ENCODE results near the gene TULP4.

The TULP4 gene

DNA sequence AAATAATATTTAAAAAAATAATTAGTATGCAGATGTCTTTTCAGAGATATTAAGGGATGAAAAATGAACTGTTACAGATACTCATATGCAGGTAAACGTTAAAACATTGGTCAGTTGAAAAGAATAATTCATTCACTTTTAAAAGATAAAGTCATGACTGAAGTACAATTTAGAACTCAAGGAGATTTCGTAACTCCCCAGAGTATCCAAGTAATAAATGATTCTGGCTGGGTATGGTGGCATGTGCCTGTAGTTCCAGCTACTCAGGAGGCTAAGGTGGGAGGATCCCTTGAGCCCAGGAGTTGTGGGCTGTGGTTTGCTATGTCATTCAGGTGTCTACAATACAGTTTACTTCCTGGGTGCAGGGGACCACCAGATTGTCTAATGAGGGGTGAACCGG is 125.3 kb downstream of the TULP4 start:
- CTCF ChIA-PET: no interaction called here
- POLR2A ChIA-PET: no interaction called here
- TF ChIP-seq FOXK2 (IDR thresholded peaks at IDR 0.05) (no peak), FOXA1 (IDR thresholded peaks at IDR 0.05) (no peak), L3MBTL2 (conservative IDR thresholded peaks at IDR 0.05) (no peak), TARDBP (IDR thresholded peaks at IDR 0.05) (no peak), BHLHE40 (IDR thresholded peaks at IDR 0.05; ENCODE audit: borderline replicate concordance) (no peak), SUZ12 (IDR thresholded peaks at IDR 0.05) (no peak), CTBP1 (IDR thresholded peaks at IDR 0.05; ENCODE audit: borderline replicate concordance) (no peak), LEF1 (IDR thresholded peaks at IDR 0.05; ENCODE audit: borderline replicate concordance) (no peak), NFRKB (IDR thresholded peaks at IDR 0.05) (no peak), ZNF384 (IDR thresholded peaks at IDR 0.05) (no peak), SP1 (IDR thresholded peaks at IDR 0.05) (no peak), ELF4 (IDR thresholded peaks at IDR 0.05) (no peak), ARNT (IDR thresholded peaks at IDR 0.05) (no peak), HDGF (IDR thresholded peaks at IDR 0.05; ENCODE audit: borderline replicate concordance) (no peak), FOXM1 (IDR thresholded peaks at IDR 0.05; ENCODE audit: borderline replicate concordance) (no peak)
- TF ChIP-seq, protein P1, sequence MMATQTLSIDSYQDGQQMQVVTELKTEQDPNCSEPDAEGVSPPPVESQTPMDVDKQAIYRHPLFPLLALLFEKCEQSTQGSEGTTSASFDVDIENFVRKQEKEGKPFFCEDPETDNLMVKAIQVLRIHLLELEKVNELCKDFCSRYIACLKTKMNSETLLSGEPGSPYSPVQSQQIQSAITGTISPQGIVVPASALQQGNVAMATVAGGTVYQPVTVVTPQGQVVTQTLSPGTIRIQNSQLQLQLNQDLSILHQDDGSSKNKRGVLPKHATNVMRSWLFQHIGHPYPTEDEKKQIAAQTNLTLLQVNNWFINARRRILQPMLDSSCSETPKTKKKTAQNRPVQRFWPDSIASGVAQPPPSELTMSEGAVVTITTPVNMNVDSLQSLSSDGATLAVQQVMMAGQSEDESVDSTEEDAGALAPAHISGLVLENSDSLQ (IDR thresholded peaks at IDR 0.05): no peak
- no peak for DNase-seq (ENCODE audit: extremely low spot score)

DNA sequence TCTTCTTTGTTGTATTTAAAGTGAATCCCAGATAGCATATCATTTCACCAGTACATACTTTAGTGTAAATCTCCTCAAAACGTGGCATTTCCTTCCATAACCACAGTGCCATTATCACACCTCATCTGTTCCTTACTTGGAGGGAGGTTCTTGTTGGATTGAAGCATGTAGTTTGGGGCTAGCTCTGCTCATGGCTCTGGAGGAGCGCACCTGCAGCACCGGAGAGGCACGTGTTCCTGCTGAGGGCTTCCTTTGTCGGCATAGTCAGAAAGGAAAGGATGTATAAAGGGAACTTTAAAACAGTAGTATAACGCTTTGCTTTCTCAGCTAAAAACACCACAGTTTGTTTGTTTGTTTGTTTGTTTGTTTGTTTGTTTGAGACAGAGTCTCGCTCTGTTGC is 126.0 kb downstream of the TULP4 start:
- TF ChIP-seq FOXK2 (IDR thresholded peaks at IDR 0.05): no peak
- CTCF ChIA-PET: no interaction called here
- POLR2A ChIA-PET: no interaction called here
- DNase-seq (ENCODE audit: extremely low spot score): no peak

DNA sequence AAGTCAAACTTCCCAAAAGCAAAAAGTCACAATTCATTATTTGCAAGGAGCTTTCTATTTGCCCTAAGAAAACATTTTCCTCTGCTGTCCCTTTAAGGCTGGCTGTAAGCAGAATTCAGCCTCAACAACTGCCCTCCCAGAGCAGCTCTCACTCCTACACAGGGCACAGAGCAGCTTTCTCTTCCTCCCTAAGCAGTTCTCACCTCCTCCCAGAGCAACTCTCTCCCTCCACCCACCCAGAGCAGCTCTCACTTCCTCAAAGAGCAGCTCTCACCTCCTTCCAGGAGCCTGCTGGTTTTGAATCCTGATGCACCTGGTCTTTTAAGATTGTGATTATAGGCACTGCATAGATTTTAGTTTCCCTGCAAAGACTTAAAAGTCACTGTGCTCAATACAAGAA is 127.0 kb downstream of the TULP4 start:
- ChIA-PET CTCF (no interaction called here), POLR2A (no interaction called here)

DNA sequence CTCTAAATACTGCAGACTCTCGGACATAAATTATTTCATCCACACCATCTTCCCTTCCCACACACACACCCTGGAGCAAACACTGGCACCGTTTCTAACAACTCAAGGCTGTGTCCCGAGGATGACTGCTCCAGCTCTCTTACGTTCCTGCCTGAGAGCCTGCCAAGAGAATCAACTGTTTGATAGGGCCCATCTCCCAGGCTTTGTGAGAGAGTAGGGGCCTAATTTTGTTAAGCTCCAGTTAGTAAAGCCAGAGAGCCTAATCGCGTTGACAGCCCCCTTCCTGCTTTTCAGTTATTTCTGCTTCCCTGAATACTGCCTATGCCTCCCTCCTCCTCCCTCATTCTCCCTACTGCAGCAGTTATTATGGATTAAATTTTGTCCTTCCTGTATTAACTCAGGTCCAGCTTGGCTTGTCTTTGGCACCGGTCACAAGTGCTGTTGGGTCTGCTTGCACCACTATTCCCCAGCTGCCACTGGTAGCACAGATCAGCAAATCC is 129.5 kb downstream of the TULP4 start:
- ChIA-PET POLR2A (no interaction called here), CTCF (no interaction called here)
- no peak for TF ChIP-seq SUZ12 (IDR thresholded peaks at IDR 0.05)
- TF ChIP-seq BHLHE40 (IDR thresholded peaks at IDR 0.05; ENCODE audit: borderline replicate concordance): no peak
- no peak for TF ChIP-seq LEF1 (IDR thresholded peaks at IDR 0.05; ENCODE audit: borderline replicate concordance)
- no peak for TF ChIP-seq ARNT (IDR thresholded peaks at IDR 0.05)
- no peak for TF ChIP-seq SP1 (IDR thresholded peaks at IDR 0.05)
- TF ChIP-seq HDGF (IDR thresholded peaks at IDR 0.05; ENCODE audit: borderline replicate concordance): no peak
- no peak for TF ChIP-seq FOXM1 (IDR thresholded peaks at IDR 0.05; ENCODE audit: borderline replicate concordance)
- no peak for TF ChIP-seq FOXA1 (IDR thresholded peaks at IDR 0.05)
- no peak for TF ChIP-seq CTBP1 (IDR thresholded peaks at IDR 0.05; ENCODE audit: borderline replicate concordance)
- DNase-seq (ENCODE audit: extremely low spot score): no peak

More for the DNA sequence above, 127.0 kb downstream of the TULP4 start:
- TF ChIP-seq ARNT (IDR thresholded peaks at IDR 0.05) (no peak), TARDBP (IDR thresholded peaks at IDR 0.05) (no peak), ZNF384 (IDR thresholded peaks at IDR 0.05) (no peak; the same call in 1 of the 2 replicates), FOXK2 (IDR thresholded peaks at IDR 0.05) (no peak), SP1 (IDR thresholded peaks at IDR 0.05) (no peak)
- TF ChIP-seq, protein P1 (IDR thresholded peaks at IDR 0.05): no peak
- DNase-seq (ENCODE audit: extremely low spot score): no peak

DNA sequence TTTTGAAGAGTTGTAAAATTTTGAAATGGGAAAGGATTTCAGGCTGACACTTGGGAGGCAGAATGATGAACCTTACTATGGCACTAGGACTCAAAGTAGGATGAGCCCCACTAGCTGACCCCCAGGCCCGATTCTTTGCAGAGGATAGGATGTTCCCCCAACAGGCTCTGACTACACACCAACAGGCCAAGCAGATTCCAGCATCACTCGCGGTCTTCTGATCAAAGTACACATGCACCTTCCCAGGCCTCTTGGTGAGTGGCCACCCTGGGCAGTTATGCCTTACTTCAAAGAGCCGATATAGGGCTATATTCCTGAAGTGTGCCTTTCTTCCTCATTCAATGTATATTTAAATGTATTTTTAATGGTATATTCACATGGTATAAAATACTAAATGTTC is 130.0 kb downstream of the TULP4 start:
- TF ChIP-seq LEF1 (IDR thresholded peaks at IDR 0.05; ENCODE audit: borderline replicate concordance) (no peak), ELF4 (IDR thresholded peaks at IDR 0.05) (no peak), ARNT (IDR thresholded peaks at IDR 0.05) (no peak), FOXK2 (IDR thresholded peaks at IDR 0.05) (no peak), HDGF (IDR thresholded peaks at IDR 0.05; ENCODE audit: borderline replicate concordance) (no peak), ZNF384 (IDR thresholded peaks at IDR 0.05) (no peak), SUZ12 (IDR thresholded peaks at IDR 0.05) (no peak), L3MBTL2 (conservative IDR thresholded peaks at IDR 0.05) (no peak), CTBP1 (IDR thresholded peaks at IDR 0.05; ENCODE audit: borderline replicate concordance) (no peak), TARDBP (IDR thresholded peaks at IDR 0.05) (no peak), SP1 (IDR thresholded peaks at IDR 0.05) (no peak), NFRKB (IDR thresholded peaks at IDR 0.05) (no peak)
- TF ChIP-seq, protein P1 (IDR thresholded peaks at IDR 0.05): no peak
- ChIA-PET CTCF (no interaction called here), POLR2A (no interaction called here)
- DNase-seq (ENCODE audit: extremely low spot score): no peak

DNA sequence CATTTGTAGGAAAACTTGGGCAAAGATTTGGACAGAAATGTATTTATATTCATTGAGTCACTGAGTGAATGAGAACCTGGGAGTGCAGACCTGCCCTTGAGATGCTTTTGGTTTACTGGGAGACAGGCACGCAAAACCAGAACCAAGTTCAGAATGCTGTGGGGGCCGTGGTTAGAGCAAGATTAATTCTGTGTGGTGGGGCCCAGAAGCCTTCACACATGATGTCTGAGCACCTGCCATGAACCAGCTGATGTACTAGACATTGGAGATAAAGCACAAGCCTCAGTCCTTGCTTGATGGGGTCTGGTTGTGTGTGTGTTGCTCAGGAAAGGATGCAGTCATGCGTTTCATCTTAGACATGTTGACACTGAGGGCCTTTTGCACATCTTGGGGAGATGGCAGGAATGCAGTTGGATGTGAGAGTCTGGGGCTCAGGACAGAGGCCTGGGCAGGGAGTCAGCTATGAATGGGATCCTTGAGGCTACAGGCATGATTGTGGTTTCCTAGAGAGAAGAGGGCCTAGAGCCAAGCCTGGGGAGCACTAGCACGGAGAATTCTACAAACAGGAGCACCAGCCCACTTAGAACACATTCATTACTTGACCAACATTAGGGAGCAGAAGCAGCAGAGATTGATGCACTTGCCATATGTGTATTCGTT is 133.3 kb downstream of the TULP4 start:
- POLR2A ChIA-PET: no interaction called here
- CTCF ChIA-PET: no interaction called here
- no peak for TF ChIP-seq ZNF384 (IDR thresholded peaks at IDR 0.05)
- no peak for TF ChIP-seq ELF4 (IDR thresholded peaks at IDR 0.05)
- no peak for TF ChIP-seq FOXA1 (IDR thresholded peaks at IDR 0.05)
- TF ChIP-seq, protein P1 (IDR thresholded peaks at IDR 0.05): no peak
- DNase-seq (ENCODE audit: extremely low spot score): no peak
